HepG2 (cell line): ENCODE measurements around the gene CYB5A. TPM values are rescaled to one million over a fixed set of nuclear protein-coding genes. Genes with fewer than 3 reads are reported as not detected.
A peak's percentile ranks its signal among the peaks of the same experiment; 100 is the strongest.

ENCODE experiments used
- ADNP ChIP-seq: sonication (generic); formaldehyde crosslinking; IDR thresholded peaks from 2 replicates; pipeline ENCODE4 v1.4.0; 2020; ENCODE audit warnings: missing genetic modification reagents
- CERS6 ChIP-seq: sonication (generic); formaldehyde crosslinking; IDR thresholded peaks from 2 replicates; pipeline ENCODE4 v1.5.0; 2020; ENCODE audit warnings: missing genetic modification reagents
- CHD2 ChIP-seq: IDR thresholded peaks from 2 replicates; pipeline ENCODE4 v1.6.1; 2011; ENCODE audit warnings: low read depth, low read length, improper control_type of control experiment
- FOXA3 ChIP-seq: IDR thresholded peaks from 2 replicates; pipeline ENCODE4 v1.6.1; 2016; ENCODE audit warnings: missing genetic modification reagents, missing compliant biosample characterization
- HIVEP1 ChIP-seq: sonication (generic); formaldehyde crosslinking; IDR thresholded peaks from 2 replicates; pipeline ENCODE4 v1.4.0; 2020; ENCODE audit warnings: mild to moderate bottlenecking, missing genetic modification reagents
- HMG20B ChIP-seq: conservative IDR thresholded peaks from 2 replicates; pipeline ENCODE4 v1.6.1; 2016; ENCODE audit warnings: missing genetic modification reagents, missing compliant biosample characterization
- HMGXB4 ChIP-seq, 2 experiments: sonication (generic) in 1 of 2; formaldehyde crosslinking in 1 of 2; IDR thresholded peaks; 2 replicates each; pipeline versions ENCODE4 v1.4.0 to v1.6.1; 2018 to 2020; ENCODE audit warnings: missing genetic modification reagents in 2 of 2, borderline replicate concordance in 1 of 2, low read depth in 1 of 2, mild to moderate bottlenecking in 1 of 2, missing biosample characterization in 1 of 2
- MNT ChIP-seq: fragments of 450-650 bp; IDR thresholded peaks from 2 replicates; pipeline ENCODE4 v1.6.1; 2016
- NRL ChIP-seq: sonication (generic); formaldehyde crosslinking; IDR thresholded peaks from 2 replicates; pipeline ENCODE4 v1.5.0; 2020; ENCODE audit warnings: missing genetic modification reagents, mild to moderate bottlenecking, moderate library complexity, borderline replicate concordance
- RAD21 ChIP-seq: fragments of 450-650 bp; formaldehyde crosslinking; IDR thresholded peaks from 2 replicates; pipeline ENCODE4 v1.5.0; 2020; ENCODE audit warnings: mild to moderate bottlenecking
- RBM39 ChIP-seq: fragments of 200-400 bp; formaldehyde crosslinking; IDR thresholded peaks from one replicate; pipeline ENCODE4 v1.6.1; 2018; ENCODE audit warnings: antibody characterized with exemption, mild to moderate bottlenecking, low read depth, low read length; ENCODE audit not compliant: poor library complexity, severe bottlenecking
- REXO4 ChIP-seq: sonication (generic); formaldehyde crosslinking; IDR thresholded peaks from 2 replicates; pipeline ENCODE4 v1.8.0; 2022; ENCODE audit warnings: missing genetic modification reagents, mild to moderate bottlenecking, borderline replicate concordance
- SNAPC5 ChIP-seq: sonication (generic); formaldehyde crosslinking; IDR thresholded peaks from 2 replicates; pipeline ENCODE4 v1.8.1; 2023; ENCODE audit warnings: mild to moderate bottlenecking, missing genetic modification reagents, borderline replicate concordance
- SOX5 ChIP-seq: IDR thresholded peaks from 2 replicates; pipeline ENCODE4 v1.6.1; 2016; ENCODE audit warnings: borderline replicate concordance
- STAT5B ChIP-seq: sonication (generic); formaldehyde crosslinking; IDR thresholded peaks from 2 replicates; pipeline ENCODE4 v1.4.0; 2020; ENCODE audit warnings: missing genetic modification reagents
- YEATS2 ChIP-seq: sonication (generic); formaldehyde crosslinking; IDR thresholded peaks from 2 replicates; pipeline ENCODE4 v1.4.0; 2020; ENCODE audit warnings: missing genetic modification reagents, borderline replicate concordance
- YY1 ChIP-seq: IDR thresholded peaks from 2 replicates; pipeline ENCODE4 v1.6.1; 2011; ENCODE audit warnings: low read length, low read depth, moderate library complexity, mild to moderate bottlenecking; ENCODE audit not compliant: insufficient read depth, insufficient replicate concordance
- ZBTB37 ChIP-seq: sonication (generic); formaldehyde crosslinking; IDR thresholded peaks from 2 replicates; pipeline ENCODE4 v1.4.0; 2020; ENCODE audit warnings: mild to moderate bottlenecking, missing genetic modification reagents
- ZKSCAN1 ChIP-seq: fragments of 150-350 bp; IDR thresholded peaks from 2 replicates; pipeline ENCODE4 v1.6.1; 2014; ENCODE audit warnings: low read length
- ZNF101 ChIP-seq: sonication (generic); formaldehyde crosslinking; IDR thresholded peaks from 2 replicates; pipeline ENCODE4 v1.4.0; 2020; ENCODE audit warnings: mild to moderate bottlenecking, low read depth, missing genetic modification reagents, borderline replicate concordance
- ZNF230 ChIP-seq: sonication (generic); formaldehyde crosslinking; IDR thresholded peaks from 2 replicates; pipeline ENCODE4 v1.4.0; 2020; ENCODE audit warnings: mild to moderate bottlenecking, missing genetic modification reagents
- ZNF3 ChIP-seq: IDR thresholded peaks from 2 replicates; pipeline ENCODE4 v1.7.0; 2017; ENCODE audit warnings: inconsistent platforms
- ZNF530 ChIP-seq: sonication (generic); formaldehyde crosslinking; IDR thresholded peaks from 2 replicates; pipeline ENCODE4 v1.5.0; 2020; ENCODE audit warnings: low read depth, mild to moderate bottlenecking, missing genetic modification reagents
- ZNF660 ChIP-seq: sonication (generic); formaldehyde crosslinking; IDR thresholded peaks from 2 replicates; pipeline ENCODE4 v1.5.1; 2020; ENCODE audit warnings: mild to moderate bottlenecking, low read depth, missing genetic modification reagents, borderline replicate concordance
- ZNF879 ChIP-seq: sonication (generic); formaldehyde crosslinking; IDR thresholded peaks from 2 replicates; pipeline ENCODE4 v1.8.1; 2023; ENCODE audit warnings: missing genetic modification reagents
- polyA plus RNA-seq, 8 experiments: library from polyadenylated mRNA; depleted of rRNA in 3 of 8; stranded (reverse) in 7 of 8; unstranded in 1 of 8; fragments of >200 nt; fragmentation: Illumina TruSeq in 4 of 8; extraction: Trizol in 4 of 8; gene quantifications; 2 replicates each; pipeline versions ENCODE4 v1.2.1 to v1.2.3, GENCODE V29; 2011 to 2016; ENCODE audit warnings: low read depth in 4 of 8, missing spikeins in 1 of 8, mixed read lengths in 1 of 8; ENCODE audit not compliant: insufficient read depth in 1 of 8
- total RNA-seq, 5 experiments: library from RNA; depleted of rRNA; stranded (reverse); fragments of >200 nt; fragmentation: Illumina TruSeq; extraction: Trizol; gene quantifications; 2 replicates each; pipeline ENCODE4 v1.2.3, GENCODE V29; 2016; ENCODE audit warnings: low read depth in 1 of 5

CYB5A gene
- total and polyA plus RNA-seq, 2 of the 13 experiments (the other 11 are each of a cell fraction or from before 2014, with no cell fraction given) = 215 to 356 TPM

GRCh38 chr18:74281980-74282754, 9.6 kb downstream of the CYB5A start (continued):
- TF ChIP-seq HMGXB4 (CRISPR knock-in tag; IDR thresholded peaks at IDR 0.05; ENCODE audit: borderline replicate concordance in 1 of 2, low read depth in 1 of 2) (no peak), ZNF660 (CRISPR knock-in tag) (no peak), ZBTB37 (CRISPR knock-in tag) (no peak), YEATS2 (CRISPR knock-in tag) (no peak), ADNP (CRISPR knock-in tag) (no peak), SOX5 (peak; percentile 40; the same call in 1 of the 2 replicates), NRL (CRISPR knock-in tag) (no peak), ZNF230 (CRISPR knock-in tag) (0 out of 2 replicates have a peak, but pooled peaks have one; percentile 67), ZNF530 (CRISPR knock-in tag) (no peak), FOXA3 (CRISPR knock-in tag) (peak; percentile 33; the same call in 1 of the 2 replicates), SNAPC5 (CRISPR knock-in tag) (no peak), MNT (no peak), ZKSCAN1 (no peak), ZNF879 (CRISPR knock-in tag) (no peak), REXO4 (CRISPR knock-in tag) (no peak), ZNF101 (CRISPR knock-in tag) (no peak), STAT5B (CRISPR knock-in tag) (no peak), YY1 (no peak), ZNF3 (CRISPR knock-in tag) (no peak), CHD2 (no peak), CERS6 (CRISPR knock-in tag) (no peak), HIVEP1 (CRISPR knock-in tag) (no peak), RAD21 (CRISPR knock-in tag) (no peak), RBM39 (no peak), HMG20B (CRISPR knock-in tag) (no peak)
